Measurements from ENCODE around the gene MRPL11.

GRCh38 chr11:66409226-66409625 is 29.4 kb downstream of the MRPL11 start:
- TF ChIP-seq, protein P1, sequence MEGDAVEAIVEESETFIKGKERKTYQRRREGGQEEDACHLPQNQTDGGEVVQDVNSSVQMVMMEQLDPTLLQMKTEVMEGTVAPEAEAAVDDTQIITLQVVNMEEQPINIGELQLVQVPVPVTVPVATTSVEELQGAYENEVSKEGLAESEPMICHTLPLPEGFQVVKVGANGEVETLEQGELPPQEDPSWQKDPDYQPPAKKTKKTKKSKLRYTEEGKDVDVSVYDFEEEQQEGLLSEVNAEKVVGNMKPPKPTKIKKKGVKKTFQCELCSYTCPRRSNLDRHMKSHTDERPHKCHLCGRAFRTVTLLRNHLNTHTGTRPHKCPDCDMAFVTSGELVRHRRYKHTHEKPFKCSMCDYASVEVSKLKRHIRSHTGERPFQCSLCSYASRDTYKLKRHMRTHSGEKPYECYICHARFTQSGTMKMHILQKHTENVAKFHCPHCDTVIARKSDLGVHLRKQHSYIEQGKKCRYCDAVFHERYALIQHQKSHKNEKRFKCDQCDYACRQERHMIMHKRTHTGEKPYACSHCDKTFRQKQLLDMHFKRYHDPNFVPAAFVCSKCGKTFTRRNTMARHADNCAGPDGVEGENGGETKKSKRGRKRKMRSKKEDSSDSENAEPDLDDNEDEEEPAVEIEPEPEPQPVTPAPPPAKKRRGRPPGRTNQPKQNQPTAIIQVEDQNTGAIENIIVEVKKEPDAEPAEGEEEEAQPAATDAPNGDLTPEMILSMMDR (IDR thresholded peaks at IDR 0.05; ENCODE audit: insufficient read depth, low read depth, low read length) = no peak
- TF ChIP-seq EZH2 (IDR thresholded peaks at IDR 0.05; ENCODE audit: insufficient read depth, low read length) = no peak
